ENCODE data around the gene MAGI3.
A peak's percentile ranks its signal among the peaks of the same experiment; 100 is the strongest.

The MAGI3 gene

DNA sequence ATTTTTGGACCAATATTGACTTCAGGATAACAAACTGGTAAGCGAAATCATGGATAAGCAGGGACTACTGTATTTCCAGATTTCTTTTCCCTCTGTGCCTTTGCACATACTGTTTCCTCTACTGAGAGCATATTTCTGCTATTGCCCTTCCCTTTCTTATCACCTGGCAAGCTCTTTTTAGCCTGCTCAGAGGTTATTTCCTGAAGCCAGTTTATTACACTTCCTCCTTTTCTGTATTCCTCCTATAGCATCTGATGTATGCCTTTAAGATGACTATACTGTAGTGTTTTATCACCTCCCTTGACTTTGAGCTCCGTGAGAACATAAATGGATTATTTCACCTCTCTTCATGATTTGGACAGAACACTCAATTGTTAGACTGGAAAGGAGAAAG lies 49.0 kb downstream of the MAGI3 start:
- DNase-seq (ENCODE audit: low read depth), result no peak
- TF ChIP-seq, protein P1, sequence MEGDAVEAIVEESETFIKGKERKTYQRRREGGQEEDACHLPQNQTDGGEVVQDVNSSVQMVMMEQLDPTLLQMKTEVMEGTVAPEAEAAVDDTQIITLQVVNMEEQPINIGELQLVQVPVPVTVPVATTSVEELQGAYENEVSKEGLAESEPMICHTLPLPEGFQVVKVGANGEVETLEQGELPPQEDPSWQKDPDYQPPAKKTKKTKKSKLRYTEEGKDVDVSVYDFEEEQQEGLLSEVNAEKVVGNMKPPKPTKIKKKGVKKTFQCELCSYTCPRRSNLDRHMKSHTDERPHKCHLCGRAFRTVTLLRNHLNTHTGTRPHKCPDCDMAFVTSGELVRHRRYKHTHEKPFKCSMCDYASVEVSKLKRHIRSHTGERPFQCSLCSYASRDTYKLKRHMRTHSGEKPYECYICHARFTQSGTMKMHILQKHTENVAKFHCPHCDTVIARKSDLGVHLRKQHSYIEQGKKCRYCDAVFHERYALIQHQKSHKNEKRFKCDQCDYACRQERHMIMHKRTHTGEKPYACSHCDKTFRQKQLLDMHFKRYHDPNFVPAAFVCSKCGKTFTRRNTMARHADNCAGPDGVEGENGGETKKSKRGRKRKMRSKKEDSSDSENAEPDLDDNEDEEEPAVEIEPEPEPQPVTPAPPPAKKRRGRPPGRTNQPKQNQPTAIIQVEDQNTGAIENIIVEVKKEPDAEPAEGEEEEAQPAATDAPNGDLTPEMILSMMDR (IDR thresholded peaks at IDR 0.05; ENCODE audit: insufficient read depth, low read depth, low read length, missing control alignments), result no peak

DNA sequence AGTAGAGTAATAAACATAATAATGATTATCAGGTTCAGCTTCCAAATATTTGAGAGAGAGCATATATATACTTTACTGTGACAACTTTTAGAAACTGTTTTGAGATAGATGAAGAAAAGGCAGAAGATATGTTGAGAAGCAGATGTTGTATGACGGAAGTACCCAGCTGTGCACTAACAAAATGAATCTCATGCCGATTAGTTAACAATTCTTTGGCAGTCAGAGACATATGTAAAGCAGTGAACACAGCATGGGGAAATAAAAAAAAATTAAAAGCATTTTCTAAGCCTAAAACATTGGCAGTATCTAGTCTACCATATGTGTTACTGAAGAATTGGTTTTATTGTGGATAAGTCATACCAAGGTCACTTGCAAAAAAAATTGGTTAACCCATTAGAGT lies 51.8 kb downstream of the MAGI3 start:
- H3K4me3 ChIP-seq (ENCODE audit: low read length), result no peak overlapping the region
- TF ChIP-seq, protein P1 (IDR thresholded peaks at IDR 0.05; ENCODE audit: insufficient read depth, low read depth, low read length, missing control alignments), result no peak
- DNase-seq (ENCODE audit: low read depth), result no peak

More for the DNA sequence above, 49.0 kb downstream of the MAGI3 start:
- H3K4me3 ChIP-seq (ENCODE audit: low read length), result no peak overlapping the region

DNA sequence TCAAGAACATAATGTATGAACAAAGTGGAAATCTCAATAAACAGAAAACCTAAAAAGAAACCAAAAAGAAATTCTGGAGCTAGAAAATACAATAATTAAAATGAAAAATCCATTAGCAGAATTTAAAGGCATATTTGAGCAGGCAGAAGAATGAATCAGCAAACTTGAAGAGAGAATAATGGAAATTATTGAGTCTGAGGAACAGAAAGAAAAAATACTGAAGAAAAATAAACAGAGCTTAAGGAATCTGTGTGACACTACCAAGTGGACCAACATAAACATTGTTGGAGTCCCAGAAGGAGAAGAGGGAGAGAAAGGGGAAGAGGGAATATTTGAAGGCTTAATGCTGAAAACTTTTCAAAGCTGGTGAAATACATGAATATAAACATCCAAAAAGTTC lies 54.5 kb downstream of the MAGI3 start:
- TF ChIP-seq, protein P1 (IDR thresholded peaks at IDR 0.05; ENCODE audit: insufficient read depth, low read depth, low read length, missing control alignments), result no peak
- no peak for DNase-seq (ENCODE audit: low read depth)
- H3K4me3 ChIP-seq (ENCODE audit: low read length), result no peak overlapping the region

DNA sequence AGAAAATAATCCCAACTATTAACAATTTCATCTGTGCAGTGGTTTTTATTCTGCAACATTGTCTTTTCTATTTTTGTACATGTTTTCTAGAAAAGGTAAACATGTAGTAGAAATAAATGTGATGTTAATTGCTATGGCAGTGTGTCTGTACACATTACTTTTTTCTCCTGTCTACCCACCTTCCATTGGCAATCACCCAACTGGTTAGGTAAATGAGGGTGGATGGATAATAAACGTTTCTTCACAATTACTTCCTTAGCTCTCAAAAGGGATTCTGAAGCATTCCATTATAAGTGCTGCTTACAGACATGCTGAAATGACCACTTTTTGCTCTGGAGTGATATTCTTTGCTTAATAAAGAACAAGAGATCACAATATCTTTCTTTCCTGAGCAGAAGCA lies 61.4 kb downstream of the MAGI3 start:
- H3K4me3 ChIP-seq (ENCODE audit: low read length), result no peak overlapping the region
- no peak for DNase-seq (ENCODE audit: low read depth)
- TF ChIP-seq, protein P1 (IDR thresholded peaks at IDR 0.05; ENCODE audit: insufficient read depth, low read depth, low read length, missing control alignments), result no peak

DNA sequence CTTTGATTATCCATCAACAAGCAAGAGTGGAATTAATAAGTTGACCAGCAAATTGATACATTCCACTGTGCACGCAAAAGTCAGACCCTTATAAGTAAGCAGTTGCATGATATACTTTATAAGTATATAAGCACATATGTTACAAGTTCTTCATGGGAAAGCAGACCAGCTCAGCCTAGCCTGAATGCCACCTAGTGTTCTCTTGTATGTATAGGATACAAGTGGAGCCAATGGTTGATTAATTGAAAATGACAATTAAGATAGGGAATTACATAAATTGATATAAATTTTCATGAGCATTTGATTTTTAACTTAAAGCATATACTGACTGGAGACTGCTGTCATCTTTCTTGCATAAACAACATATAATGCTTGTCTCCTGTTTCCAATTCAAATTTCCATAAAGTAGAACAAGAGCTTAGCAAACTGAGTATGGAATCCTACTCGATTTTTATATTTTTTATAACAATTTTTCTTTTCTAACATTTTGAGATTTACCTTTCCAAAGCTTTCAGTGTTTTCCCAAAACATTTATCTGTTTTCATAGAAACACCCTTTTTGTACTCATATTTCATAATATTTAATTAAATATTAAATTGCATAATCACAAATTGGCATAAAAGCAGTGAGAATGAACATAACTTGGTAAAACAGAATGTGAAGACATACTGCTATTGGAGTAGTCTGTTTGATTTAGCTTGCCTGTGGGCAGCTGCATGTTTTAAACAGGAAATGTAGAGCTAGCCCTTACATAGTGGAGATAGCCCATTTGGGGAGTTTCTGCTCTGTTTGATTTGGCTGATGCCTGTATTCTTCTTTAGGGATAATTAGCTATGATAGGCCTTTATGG lies 62.8 kb downstream of the MAGI3 start:
- TF ChIP-seq, protein P1 (IDR thresholded peaks at IDR 0.05; ENCODE audit: insufficient read depth, low read depth, low read length, missing control alignments), result peak; percentile 75
- no peak overlapping the region for H3K4me3 ChIP-seq (ENCODE audit: low read length)
- DNase-seq (ENCODE audit: low read depth), result peak; percentile 74

DNA sequence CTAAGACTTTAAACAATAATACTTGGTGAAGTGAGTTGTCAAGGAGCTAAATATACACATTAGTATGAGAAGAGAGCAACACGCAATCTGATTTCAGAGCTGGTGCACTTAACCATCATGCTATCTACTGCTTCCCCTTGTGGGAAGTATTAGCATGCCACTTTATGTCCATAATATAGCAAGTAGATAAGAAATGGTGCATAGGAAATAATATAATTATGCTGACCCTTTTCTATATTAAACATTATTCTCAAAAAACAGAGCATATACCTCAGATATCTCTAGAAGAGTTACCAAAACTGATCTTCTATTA lies 63.4 kb downstream of the MAGI3 start:
- no peak overlapping the region for H3K4me3 ChIP-seq (ENCODE audit: low read length)
- DNase-seq (ENCODE audit: low read depth), result no peak
- TF ChIP-seq, protein P1 (IDR thresholded peaks at IDR 0.05; ENCODE audit: insufficient read depth, low read depth, low read length, missing control alignments), result peak; percentile 4

DNA sequence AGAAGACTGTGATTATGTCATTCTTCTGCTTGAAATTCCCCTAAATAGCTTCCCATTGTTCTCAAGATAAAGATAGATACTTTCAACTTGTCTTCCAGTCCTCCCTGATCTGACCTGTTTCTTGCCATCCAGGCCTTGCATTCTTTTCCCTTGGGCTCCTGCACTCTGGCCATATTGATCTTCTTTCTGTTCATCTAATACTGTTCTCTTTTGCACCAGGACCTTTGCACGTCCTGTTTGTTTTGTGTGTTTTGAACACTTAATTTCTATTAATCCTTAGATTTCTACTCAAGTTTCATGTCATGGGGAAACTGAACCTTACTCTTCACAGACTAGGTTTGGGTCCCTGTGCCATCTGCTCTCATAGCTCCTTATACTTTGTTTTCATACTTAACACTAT lies 65.1 kb downstream of the MAGI3 start:
- TF ChIP-seq, protein P1 (IDR thresholded peaks at IDR 0.05; ENCODE audit: insufficient read depth, low read depth, low read length, missing control alignments), result no peak
- H3K4me3 ChIP-seq (ENCODE audit: low read length), result no peak overlapping the region
- DNase-seq (ENCODE audit: low read depth), result no peak
